ENCODE results near the gene PRPH.

The PRPH gene

DNA sequence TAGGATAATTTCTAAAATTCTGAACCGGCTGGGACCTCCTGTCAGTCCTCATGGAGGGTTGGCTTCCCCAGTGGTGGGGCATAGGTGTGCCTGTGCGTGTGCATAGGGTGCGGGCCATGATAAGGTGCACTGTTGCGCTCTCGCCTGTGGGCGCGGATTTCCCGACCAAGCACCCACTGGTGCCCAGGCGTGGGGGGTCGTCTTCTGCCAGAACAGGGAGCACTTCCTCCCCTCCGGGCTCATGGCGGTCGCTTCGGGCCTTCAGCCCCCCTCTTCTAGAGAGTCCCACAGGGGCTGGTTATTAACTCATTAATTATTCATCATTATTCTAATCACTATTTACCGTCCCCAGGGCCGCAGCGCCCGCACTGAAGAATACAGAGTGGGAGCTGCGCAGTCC, 39.3 kb downstream of the PRPH start:
- no peak for DNase-seq

DNA sequence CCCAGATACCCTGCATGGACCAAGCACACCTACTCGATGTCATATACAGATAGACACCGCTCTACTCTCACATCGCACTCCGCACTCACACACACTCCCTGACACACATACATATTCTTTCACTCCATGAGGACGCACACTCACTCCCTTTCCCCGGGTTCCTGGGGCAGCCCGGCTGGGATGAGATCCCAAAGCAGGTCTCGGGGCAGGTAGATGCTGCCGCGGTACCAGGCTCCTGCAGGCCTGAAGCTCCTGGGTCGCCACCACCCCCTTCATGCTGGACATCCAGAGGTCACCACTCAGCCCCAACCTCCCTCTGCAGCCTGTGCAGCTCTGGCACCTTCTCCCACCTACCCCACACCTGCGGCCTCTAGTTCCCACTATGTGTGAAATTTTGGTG, 39.7 kb downstream of the PRPH start:
- no peak for DNase-seq

DNA sequence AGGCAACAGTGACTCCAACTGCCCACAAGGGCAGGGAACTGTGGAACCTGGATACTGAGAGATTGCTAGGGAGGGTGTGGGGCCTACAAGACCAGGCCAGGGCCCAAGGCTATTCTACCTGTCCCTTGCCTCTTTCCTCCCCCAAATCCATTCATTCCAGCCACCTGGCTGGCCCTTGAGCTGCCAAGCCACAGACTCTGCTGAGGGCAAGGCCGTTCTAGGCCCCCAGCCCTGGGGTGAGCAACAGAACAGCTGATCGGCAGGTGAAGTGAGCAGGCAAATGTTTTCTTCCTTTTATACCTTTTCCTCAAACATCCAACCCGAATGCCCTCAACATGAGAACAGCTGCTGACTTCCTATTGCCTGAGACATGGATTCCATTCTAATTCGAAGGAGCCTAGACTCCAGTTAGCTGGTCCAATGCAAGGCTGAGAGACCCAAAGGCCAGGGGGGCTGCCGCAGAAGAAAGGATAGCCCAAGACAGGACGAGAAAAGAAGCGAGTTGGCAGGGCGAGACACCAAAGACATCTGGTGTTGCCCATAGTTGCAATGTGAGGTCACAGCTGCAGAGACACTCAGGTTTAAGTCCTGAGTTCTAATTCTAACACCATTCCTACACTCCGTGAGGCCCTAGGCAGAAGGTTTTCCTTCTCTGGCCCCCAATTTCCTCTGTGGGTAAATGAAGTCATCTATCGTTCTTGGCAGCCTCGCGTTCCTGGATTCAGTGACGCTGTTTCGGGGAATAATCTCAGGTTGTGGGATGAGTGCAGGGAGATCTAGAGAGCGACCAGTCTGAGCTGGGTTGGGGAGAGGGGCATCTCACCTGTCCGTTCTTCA, 40.4 kb downstream of the PRPH start:
- no peak for DNase-seq

DNA sequence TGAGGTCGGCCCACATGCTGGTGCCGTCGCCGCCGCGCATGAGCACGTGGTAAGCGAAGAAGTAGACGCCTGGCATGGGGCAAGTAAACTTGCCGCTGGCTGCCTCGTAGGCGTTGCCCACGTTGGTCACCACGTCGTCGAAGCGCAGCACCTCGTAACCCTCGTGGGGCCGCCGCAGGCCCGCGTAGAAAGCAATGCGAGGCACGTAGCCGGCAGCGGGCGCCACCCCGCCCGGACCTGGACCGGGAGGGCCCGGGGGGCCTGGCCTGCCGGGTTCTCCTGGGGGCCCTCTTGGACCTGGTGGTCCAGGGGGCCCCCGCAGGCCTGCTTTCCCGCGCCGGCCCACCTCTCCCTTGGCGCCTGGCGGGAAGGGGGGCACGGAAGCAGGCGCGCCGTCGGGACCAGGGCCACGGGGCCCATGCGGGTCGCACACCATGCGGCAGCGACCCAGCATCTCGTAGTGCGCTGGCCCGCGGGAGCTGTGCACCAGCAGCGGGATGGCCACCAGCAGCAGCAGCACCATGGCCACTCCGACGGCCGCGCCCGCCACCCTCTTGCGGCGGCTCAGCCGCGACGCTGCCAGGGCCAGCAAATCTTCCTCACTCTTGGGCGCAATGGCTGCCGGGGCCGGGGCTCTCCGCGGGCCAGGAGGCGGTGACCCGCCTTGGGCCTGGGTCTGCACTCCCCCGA, 41.2 kb downstream of the PRPH start:
- no peak for DNase-seq

DNA sequence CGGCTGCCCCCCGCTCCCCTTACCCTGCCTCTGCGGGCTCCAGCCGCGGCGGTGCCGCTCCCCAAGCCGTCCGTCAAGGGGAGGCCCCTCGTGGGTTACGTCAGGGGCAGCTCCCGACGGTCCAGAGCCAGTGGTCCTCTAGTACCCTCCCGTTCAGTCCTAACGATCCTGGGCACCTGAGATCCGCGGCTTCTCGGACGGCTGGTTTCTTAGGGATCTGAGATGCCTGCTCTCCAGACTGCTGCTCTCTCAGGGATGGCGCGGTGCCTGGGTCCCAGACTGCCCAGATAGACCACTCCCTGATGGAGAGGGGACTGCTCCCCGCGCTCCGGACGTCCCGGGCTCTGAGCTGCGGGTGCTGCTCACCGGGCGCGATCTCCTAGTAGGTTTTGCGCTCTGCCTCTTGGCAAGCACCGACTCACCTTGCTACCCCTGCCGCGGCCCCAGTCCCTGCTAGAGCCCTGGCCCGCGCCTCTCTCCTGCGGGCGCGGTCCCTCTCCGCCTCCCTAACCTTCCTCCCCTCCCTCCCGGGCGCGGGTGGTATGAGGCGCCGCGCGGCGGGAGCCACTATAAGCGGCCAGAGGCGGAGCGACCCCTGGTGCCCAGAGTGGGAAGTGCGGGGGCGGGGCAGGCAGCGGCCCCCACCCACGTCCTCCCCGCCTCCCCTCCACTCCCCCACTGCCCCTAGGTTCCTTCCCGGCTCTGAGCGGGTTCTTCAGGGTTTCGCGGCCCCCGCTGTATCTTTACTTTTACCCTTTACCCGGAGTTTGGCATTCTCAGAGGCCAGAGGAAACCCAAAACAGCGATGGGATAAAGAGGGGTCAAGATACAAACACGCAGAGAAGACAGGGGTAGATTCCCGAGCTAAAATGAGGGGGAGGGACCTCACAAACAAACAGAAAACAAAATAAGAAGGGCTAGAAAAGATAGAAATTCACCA, 42.0 kb downstream of the PRPH start, which contains the start of gene C1QL4:
Gene C1QL4, minus strand, starts transcription at position 544 of the 940 bp plus-strand sequence. CDS start 711 bp downstream, outside the sequence.
- peak; percentile 74 for DNase-seq

DNA sequence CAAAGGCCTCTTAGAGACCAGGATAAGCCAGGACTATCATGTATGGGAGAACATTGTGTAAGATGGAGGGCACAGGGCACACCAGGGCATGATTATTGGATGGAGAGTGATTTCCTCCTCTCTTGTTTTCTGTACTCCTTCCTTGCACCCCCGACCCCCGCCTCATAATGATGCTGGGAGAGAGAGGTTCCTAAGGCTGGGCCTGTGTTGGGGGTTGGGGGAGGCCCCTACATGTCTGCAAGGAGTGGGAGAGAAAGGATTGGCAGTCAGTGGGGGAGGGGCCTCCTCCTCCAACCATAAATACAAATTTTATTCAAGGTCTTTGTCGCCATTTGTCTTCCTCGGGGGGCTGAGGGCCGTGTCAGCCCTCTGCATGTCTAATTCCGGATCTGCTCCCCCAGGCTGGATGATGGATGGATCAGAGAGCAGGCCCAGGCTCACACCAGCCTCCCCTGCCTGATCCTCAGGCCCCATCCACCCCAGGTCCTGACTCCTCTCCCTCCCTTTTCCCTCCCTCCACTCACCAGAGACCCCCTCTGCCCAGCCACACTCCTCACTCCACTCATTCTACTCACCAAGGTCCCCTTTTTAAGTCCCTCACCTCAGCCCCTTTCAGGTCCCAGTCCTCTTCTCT, 44.0 kb downstream of the PRPH start:
- DNase-seq, result no peak

DNA sequence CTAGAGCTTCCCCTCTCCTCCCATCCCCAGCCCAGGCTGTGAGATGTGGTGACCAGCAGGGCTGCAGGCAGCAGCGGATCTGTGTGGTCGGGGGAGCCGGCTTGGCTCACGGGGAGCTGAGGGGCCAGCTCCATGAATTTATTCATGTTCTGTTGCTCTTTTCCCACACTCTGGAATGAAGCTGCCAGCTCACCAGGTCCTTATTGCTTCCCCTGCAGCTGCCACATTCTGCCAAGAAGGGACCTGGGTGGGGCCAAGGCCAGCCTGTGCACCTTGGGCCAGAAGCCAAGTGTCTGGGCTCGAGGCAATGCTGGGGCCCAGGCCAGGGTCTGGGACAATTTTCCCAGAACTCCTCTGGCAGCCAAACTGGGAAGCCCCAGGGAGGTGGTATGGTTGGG, 44.5 kb downstream of the PRPH start:
- DNase-seq, result no peak

DNA sequence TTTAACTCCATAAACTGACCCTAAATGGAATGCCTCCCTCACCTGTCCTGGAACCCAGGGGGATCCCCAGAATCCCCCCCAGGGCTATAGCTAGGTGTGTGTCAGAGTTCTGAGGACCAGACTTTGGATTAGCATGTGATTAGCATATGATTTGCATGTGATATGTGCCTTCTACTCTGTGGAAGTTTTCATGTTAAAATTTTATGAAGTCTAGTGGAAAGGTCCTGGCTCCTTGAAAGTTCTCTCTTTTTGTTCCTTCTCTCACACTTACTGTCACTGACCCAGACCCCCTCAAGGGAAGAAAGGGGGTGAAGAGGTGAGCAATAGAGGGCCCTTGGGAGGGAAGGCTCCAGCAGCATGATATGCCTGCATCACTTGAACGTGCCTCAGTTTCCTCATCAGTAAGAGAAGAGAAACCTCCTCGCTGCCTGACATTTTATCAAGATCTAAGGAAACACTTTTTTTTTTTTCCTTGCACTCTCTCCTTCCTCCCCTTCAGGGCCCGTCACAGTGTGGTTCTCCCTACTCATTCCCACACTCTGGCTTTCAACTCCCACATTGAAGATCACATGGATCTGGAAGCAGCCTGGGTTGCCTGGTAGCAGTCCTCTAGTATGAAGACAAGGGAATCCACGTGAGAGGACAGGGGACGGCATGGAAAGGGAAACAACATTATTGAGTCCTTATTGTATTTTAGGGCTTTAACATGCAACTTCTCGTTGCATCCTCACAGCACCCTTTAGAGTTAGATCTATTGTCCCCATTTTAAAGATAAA, 45.3 kb downstream of the PRPH start:
- no peak for DNase-seq

DNA sequence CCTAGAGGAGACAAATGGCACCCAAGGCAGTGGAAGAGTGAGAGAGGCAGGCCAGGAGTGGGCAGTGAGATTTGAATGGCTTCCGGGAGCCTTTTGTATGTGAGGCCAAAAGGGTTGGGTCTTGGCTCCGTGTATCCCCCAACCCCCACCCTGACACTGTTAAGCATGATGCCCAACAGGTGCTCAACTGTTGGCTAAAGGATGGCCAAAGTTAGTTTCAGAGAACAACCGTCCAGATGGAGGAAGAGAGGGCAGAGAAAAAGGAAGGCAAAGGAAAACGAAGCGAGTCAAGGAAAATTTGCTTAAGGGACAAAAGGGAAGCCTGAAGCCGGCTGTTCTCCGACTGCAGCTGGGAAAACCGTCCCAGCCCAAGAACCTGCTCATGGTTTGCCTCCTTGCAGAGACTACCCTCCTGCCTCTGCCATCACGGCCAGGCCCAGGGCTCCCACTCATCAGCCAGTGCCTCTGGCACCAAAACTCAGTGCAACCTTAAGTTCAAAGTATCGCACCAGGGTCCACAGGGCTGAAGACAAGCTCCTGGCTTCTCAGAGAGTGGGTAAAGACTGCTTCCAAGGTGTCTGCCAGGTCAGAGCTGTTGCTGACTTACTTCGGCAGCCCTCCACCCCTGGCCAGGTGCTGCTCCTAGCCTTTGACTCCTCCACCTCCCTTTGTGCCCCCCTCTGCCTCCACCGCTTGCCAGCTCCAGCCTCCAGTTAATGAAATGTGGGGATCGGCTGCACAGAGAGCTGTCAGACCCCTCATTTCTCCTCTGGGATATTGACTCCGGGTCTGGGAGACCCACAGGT, 46.2 kb downstream of the PRPH start:
- DNase-seq, result no peak

DNA sequence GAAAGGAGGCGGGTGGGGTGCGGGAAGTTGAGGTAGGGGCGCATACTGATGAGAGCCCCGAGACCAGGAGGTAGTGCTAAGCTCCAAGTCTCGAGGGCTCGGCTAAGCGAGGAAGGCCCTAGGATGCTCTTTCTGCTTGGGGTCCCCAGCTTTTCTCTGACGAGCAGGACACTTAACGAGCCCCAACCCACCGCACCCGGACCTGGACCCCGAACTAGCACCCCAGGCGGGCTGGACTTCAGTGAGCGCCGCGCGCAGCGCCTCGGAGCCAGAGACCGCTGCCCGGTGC, 46.8 kb downstream of the PRPH start:
- no peak for DNase-seq

DNA sequence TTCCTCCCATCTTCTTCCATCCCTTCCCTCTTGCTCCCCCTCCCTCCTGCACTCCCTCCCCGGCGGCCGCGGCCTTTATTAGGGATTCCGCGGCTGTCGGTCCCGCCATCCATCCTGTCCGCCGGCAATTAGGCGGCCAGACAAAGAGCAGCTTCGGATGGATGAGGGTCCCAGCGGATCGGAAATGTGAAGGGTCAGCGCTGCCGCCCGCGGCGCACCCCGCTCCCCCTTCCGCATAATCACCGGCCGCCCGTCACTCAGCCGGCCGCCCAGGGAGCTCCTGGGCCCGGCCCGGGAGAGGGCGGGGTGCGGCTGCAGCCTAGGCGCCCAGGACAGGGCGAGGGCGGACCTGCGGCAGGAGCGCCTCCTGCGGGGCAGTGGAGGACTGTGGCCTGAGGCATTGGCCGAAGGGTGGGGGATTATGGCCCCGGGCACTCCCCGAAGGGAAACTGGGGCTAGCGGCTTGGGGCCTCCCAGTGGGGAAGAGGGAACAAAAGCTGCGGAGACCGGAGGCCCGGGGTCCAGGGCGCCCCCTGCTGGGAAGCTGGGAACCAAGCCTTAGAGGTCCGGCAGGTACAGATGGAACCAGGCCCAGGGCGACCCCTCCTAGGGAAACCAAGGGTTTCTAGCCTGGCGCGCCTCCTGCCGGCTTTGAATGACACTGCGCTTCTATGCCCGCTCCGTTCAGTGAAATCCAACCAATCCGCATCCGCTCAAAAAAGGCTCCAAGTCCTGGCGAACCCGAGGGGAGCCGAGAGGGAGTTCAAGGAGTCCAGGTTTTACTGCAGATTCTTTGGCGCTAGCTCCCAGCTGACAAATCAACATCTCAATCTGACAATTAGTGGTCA, 47.3 kb downstream of the PRPH start:
- peak; percentile 64 for DNase-seq

DNA sequence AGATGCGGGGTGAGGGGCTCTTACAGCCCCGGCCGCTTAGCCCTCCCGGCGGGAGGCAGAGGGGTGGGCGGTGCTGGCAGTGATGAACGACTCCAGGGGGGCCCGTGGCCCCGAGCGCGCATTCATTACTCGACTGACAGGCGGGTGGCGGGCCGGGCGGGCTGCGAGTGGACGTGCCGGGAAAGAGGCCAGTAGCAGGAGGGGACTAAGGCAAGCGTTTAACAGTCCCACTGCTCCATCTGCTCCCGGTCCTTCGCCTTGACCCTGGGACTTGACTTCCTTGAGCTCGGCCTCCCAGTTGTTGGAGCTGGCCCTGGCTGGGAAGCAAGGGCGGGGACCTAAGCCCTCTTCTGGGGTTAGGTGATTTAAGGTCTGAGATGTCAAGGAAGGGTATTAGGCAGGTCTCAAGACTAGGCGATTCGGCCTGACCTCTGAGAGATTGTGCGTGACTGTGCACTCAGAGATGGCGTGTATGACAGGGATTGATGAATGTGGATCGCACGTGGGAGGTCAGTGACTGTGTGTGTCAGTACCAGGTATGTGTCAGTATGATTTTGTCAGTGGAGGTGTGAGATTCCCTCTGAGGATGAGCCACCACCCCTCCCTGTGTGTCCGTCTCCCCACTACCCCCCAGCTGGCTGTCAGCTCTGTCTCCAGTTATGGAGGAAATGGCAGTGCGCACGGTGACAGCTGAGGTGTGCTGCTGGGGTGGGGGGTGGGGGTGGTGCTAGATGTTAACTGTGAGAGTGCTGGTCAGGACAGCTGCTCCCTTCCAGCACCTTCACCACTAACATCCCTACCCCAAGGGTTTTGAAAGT, 48.2 kb downstream of the PRPH start:
- DNase-seq, result no peak

DNA sequence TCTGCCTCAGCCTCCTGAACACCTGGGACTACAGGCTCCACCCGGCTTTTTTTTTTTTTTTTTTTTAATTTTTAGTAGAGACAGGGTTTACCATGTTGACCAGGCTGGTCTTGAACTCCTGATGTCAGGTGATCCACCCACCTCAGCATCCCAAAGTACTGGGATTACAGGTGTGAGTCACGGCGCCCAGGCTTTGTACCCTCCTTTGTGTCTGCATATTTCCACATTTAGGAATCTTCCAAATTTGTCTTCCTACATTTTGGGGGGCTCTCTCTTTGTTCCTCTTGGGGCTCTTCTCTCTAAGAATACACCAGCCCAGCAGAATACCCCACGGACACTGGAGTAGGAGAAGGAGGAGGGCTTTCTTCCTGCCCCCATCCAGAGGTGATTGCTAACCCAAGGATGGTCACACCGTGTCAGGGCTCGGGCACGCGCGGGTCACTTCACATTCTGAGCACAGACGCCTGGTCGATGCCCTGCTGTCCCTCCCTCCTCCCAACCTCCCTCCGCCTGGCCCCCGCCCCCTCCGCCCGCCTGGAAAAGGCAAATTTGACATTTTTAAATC, 49.6 kb downstream of the PRPH start:
- DNase-seq, result no peak

DNA sequence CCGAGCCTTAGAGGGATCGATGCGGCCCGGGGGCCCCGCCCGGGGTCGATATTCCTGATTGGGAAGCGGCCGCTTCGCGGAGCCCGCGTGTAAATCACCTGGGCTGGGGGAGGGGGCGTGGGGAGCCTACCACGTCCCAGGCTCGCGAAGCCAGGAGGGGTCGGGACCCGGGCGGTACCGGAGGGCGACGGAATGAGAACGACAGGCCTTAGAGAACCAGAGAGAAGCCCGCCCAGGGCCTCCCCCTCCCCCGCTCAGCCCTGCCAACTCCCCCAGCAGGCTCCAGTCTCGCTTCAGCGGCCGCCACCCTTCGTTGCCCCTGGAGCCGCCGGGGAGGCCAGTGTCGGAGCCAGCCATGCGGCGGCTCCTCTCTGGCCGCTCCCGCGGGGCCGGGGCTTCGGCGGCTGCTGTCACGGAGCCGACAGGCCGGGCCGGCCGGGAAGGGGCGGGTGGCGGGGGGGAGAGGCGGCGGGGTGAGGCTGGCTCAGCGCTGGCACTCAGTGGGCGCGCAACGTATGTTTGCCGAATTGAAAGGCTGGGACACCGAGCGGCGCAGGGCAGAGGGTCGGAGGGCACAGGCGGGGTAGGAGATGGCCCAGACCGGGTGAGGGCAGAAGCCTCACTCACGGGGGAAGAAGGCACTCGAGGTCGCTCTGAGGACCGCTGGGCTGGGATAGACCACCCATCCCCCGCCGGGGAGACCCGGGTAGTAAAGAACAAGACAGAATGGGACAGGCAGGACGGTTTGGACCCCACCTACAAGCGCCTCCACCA, 50.3 kb downstream of the PRPH start:
- no peak for DNase-seq

DNA sequence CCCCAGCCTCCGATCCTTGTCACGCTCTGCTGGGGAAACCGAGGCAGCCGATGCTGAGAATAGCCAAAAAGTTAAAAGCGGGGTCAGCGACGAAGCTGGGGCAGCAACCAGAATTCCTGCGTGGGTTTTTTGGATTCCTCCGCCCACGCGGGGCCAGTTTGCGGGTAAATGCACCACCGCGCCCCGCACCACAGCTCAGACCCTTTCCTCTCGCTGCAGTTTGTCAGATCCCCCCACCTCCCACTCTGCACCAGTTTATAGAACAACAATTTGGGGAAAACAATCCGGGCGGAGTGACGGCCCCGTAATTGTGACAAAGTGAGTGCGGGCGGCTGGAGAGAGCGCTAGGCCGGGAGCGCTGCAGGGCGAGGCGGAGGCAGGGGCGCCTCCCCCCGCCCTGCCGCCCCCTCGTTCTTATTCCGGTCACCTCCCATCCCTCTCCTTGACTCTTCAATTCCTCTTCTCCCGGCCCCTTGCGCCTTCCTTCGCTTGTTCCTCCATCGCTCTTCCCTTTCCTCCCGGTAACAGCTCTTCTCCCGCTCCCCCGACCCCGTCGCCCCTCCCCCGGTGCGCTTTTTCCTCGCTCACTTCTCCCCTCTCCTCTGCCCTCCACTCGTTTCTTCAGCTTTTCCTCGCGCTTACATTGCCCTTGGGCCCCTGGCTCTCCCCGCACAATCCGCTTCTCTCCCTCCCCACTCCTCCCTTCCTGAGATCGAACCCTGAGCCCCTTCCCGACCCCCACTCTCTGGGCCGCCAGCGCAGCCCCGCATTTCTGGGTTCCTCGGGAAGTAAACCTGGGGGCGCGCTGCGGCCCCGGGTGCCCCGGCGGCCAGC, 51.1 kb downstream of the PRPH start:
- DNase-seq, result no peak

DNA sequence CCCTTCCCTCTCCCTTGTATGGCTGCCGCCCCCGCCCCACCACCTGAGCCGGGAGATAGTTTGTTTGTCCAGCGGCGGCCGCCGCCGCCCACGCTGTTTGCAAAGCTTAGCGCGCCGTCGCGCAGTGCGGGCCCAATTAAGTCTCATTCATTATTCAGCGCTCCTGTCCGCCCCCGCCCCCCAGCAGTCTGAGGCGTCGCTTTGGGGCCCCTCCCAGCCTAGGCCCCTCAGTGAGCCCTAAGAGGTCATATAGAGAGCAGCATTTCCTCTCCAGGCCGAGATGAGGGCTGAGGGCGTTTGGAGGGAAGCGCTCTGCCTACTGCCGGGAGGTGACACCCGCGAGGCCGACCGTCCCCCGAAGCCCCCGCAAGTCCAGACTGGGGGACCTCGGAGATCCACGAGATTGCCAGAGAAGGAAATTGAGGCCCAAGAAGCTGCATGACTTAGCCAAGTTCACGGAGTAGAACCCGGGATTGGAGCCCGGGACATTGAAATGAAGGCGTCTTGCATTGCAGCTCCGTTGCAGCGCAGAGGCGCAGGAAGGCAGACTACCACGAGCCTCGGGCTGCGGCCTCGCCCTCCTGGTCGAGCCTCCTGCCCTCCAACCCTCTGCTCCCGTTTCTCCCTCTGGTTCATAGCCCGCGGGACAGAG, 51.8 kb downstream of the PRPH start, which contains the start of gene DNAJC22:
Gene DNAJC22, plus strand, starts transcription at position 230 of the 652 bp plus-strand sequence. CDS start 1,985 bp downstream, outside the sequence.
- no peak for DNase-seq

All from NCI-H1048 (cell line).